ENCODE measurements around the gene OPN1SW. TPM values are rescaled to one million over a fixed set of nuclear protein-coding genes. Genes with fewer than 3 reads are reported as not detected.

Gene OPN1SW
- total and polyA plus RNA-seq, 9 of the 15 experiments (the other 6 are each of a cell fraction or from before 2014, with no cell fraction given), result 0.84 to 1.0 TPM; not detected in 7

- TF ChIP-seq, protein P1, sequence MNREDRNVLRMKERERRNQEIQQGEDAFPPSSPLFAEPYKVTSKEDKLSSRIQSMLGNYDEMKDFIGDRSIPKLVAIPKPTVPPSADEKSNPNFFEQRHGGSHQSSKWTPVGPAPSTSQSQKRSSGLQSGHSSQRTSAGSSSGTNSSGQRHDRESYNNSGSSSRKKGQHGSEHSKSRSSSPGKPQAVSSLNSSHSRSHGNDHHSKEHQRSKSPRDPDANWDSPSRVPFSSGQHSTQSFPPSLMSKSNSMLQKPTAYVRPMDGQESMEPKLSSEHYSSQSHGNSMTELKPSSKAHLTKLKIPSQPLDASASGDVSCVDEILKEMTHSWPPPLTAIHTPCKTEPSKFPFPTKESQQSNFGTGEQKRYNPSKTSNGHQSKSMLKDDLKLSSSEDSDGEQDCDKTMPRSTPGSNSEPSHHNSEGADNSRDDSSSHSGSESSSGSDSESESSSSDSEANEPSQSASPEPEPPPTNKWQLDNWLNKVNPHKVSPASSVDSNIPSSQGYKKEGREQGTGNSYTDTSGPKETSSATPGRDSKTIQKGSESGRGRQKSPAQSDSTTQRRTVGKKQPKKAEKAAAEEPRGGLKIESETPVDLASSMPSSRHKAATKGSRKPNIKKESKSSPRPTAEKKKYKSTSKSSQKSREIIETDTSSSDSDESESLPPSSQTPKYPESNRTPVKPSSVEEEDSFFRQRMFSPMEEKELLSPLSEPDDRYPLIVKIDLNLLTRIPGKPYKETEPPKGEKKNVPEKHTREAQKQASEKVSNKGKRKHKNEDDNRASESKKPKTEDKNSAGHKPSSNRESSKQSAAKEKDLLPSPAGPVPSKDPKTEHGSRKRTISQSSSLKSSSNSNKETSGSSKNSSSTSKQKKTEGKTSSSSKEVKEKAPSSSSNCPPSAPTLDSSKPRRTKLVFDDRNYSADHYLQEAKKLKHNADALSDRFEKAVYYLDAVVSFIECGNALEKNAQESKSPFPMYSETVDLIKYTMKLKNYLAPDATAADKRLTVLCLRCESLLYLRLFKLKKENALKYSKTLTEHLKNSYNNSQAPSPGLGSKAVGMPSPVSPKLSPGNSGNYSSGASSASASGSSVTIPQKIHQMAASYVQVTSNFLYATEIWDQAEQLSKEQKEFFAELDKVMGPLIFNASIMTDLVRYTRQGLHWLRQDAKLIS (CRISPR knock-in tag; IDR thresholded peaks at IDR 0.05), result no peak; the same call in 1 of the 2 replicates
- no peak for TF ChIP-seq MAFG (tag; conservative IDR thresholded peaks at IDR 0.05)
- TF ChIP-seq TEAD2 (tag; IDR thresholded peaks at IDR 0.05), result no peak
- TF ChIP-seq EHMT2 (IDR thresholded peaks at IDR 0.05), result no peak
- no peak for TF ChIP-seq ZNF57 (CRISPR knock-in tag; IDR thresholded peaks at IDR 0.05)
- no peak for TF ChIP-seq TCFL5 (CRISPR knock-in tag; conservative IDR thresholded peaks at IDR 0.05)
- TF ChIP-seq HCFC1 (IDR thresholded peaks at IDR 0.05; ENCODE audit: low read depth, low read length), result peak; percentile 73
- TF ChIP-seq, protein P2, sequence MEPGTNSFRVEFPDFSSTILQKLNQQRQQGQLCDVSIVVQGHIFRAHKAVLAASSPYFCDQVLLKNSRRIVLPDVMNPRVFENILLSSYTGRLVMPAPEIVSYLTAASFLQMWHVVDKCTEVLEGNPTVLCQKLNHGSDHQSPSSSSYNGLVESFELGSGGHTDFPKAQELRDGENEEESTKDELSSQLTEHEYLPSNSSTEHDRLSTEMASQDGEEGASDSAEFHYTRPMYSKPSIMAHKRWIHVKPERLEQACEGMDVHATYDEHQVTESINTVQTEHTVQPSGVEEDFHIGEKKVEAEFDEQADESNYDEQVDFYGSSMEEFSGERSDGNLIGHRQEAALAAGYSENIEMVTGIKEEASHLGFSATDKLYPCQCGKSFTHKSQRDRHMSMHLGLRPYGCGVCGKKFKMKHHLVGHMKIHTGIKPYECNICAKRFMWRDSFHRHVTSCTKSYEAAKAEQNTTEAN (CRISPR knock-in tag; IDR thresholded peaks at IDR 0.05), result no peak; the same call in 1 of the 2 replicates
- TF ChIP-seq ESRRB (CRISPR knock-in tag; IDR thresholded peaks at IDR 0.05; ENCODE audit: borderline replicate concordance), result no peak
- TF ChIP-seq TAF1 (IDR thresholded peaks at IDR 0.05; ENCODE audit: control insufficient read depth, extremely low read depth, insufficient read depth, low read length, severe bottlenecking), result peak; percentile 80
- TF ChIP-seq, protein P3, sequence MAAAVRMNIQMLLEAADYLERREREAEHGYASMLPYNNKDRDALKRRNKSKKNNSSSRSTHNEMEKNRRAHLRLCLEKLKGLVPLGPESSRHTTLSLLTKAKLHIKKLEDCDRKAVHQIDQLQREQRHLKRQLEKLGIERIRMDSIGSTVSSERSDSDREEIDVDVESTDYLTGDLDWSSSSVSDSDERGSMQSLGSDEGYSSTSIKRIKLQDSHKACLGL (CRISPR knock-in tag; IDR thresholded peaks at IDR 0.05; ENCODE audit: borderline replicate concordance, poor library complexity, severe bottlenecking), result no peak
- no peak for TF ChIP-seq NFXL1 (CRISPR knock-in tag; IDR thresholded peaks at IDR 0.05)
- TF ChIP-seq, protein P4, sequence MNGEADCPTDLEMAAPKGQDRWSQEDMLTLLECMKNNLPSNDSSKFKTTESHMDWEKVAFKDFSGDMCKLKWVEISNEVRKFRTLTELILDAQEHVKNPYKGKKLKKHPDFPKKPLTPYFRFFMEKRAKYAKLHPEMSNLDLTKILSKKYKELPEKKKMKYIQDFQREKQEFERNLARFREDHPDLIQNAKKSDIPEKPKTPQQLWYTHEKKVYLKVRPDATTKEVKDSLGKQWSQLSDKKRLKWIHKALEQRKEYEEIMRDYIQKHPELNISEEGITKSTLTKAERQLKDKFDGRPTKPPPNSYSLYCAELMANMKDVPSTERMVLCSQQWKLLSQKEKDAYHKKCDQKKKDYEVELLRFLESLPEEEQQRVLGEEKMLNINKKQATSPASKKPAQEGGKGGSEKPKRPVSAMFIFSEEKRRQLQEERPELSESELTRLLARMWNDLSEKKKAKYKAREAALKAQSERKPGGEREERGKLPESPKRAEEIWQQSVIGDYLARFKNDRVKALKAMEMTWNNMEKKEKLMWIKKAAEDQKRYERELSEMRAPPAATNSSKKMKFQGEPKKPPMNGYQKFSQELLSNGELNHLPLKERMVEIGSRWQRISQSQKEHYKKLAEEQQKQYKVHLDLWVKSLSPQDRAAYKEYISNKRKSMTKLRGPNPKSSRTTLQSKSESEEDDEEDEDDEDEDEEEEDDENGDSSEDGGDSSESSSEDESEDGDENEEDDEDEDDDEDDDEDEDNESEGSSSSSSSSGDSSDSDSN (IDR thresholded peaks at IDR 0.05; ENCODE audit: borderline replicate concordance in 1 of 2, low read depth in 2 of 2, low read length in 2 of 2), result peak in 1 of 2 experiments; percentile 46; a peak in 1 of 4 replicates
- TF ChIP-seq PHB2 (IDR thresholded peaks at IDR 0.05; ENCODE audit: low read depth), result peak; percentile 12; the same call in 1 of the 2 replicates
- peak; percentile 71; the same call in 1 of the 2 replicates for TF ChIP-seq ZBTB12 (CRISPR knock-in tag; IDR thresholded peaks at IDR 0.05)
Observed at GRCh38 chr7:128739048-128739962, 36.3 kb downstream of the OPN1SW start, which contains the start of gene CALU (continued).

All from K562 (cell line).